ENCODE data around the gene HEPACAM2.

HEPACAM2 gene

GRCh38 chr7:93202594-93203250 lies 23.5 kb downstream of the HEPACAM2 start:
- no peak for DNase-seq

- DNase-seq: no peak
Measured at GRCh38 chr7:93198472-93198871, 27.8 kb downstream of the HEPACAM2 start.

DNA sequence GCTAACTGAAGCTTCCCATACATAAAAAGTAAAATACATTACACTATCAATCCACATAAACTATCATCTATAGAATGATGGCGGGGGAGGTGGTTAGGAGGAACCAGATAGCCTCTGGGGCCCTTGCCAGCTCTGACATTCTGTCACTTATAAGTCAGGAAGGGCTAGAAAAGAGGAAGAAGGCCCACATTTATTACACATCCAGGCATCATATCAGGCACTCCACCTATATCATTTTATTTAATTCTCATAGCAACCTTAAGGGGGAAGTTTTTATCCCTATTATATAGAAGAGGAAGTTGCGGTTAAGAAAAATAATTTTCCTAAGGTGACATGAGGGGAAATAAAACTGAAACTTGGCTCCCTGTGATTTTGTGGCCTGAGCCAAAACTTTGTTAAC lies 29.9 kb downstream of the HEPACAM2 start:
- no peak for DNase-seq

DNA sequence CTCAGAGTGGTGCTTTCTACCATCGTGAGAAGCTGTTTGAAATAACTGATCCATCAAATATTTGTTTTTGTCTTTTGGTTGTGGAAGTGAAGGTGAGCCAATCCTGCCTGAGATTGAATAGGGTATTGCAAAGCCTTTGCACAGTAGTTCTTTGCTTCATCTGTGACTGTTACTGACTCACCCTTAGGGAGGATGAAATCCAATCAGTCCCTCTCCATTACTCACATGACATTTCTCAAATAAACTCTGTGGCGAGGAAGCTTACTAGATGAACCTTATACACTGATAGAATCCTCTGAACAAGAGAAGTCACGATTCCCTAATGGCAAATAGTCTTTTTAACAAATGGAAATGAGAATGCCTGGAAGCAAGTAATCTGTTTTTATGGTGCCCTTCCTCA lies 31.9 kb downstream of the HEPACAM2 start:
- no peak for DNase-seq

- DNase-seq: no peak
Measured at GRCh38 chr7:93188870-93189634, 37.2 kb downstream of the HEPACAM2 start.

- DNase-seq: no peak
Measured at GRCh38 chr7:93185303-93186027, 40.8 kb downstream of the HEPACAM2 start.

- no peak for DNase-seq
Measured at GRCh38 chr7:93179173-93179572, 47.1 kb downstream of the HEPACAM2 start.

GRCh38 chr7:93178213-93178612 lies 48.1 kb downstream of the HEPACAM2 start:
- DNase-seq: peak; percentile 58 to 59

GRCh38 chr7:93176992-93177580 lies 49.2 kb downstream of the HEPACAM2 start:
- no peak for DNase-seq

- DNase-seq: no peak
Measured at GRCh38 chr7:93175219-93175618, 51.0 kb downstream of the HEPACAM2 start.

- no peak for DNase-seq
Measured at GRCh38 chr7:93172683-93173082, 53.6 kb downstream of the HEPACAM2 start.

DNA sequence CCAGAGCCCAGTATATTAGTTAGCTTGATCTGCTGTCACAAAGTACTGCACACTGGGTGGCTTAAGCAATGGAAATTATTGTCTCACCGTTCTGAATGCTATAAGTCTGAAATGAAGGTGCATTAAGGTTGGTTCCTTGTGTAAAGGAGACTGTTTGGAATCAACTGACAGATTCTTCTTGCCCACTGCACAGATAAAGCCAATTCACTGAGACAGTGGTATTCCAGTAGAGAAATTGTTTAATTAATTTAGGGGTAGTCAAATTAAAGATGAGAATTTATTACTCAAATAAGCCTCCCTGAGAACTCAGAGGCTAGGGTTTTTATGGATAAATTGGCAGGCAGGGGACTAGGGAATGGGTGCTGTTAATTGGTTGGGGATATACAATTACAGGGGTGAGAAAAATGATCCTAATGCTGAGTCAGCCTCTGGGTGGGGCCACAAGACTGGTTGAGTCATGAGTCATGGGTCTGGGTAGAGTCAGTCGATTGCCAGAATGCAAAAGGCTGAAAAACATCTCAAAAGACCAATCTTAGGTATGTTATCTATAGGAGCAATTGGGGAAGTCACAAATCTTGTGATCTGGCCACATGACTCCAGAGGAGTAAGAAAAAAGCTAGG lies 54.6 kb downstream of the HEPACAM2 start:
- no peak for DNase-seq

GRCh38 chr7:93165447-93165846 lies 60.8 kb downstream of the HEPACAM2 start:
- DNase-seq: no peak

GRCh38 chr7:93164766-93165165 lies 61.5 kb downstream of the HEPACAM2 start:
- no peak for DNase-seq

DNA sequence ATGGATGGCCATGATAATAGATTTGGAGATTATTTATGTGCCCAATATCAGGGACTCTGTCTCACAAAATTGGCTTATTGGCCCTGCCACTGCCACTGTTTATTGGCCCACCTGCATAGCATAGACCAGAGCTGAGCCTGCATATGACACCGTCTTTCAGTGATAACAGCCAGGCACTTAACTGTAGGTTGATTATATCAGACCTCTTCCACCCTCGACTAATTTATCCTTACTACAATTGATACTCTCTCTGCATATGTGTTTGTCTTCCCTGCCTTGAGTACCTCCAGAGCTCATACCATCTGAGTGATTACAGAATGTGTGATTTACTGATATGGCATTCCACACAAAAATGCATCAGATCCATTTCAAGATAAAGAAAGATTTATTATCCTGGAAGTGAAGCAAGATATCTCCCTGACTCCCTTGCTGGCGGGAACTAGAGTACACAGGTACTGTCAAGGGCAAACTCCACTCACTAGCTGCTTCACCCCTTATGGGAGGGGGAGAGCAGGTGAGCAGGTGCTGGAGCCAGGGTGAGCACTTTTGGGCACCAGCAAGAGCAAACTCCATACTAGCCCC lies 65.0 kb downstream of the HEPACAM2 start:
- DNase-seq: no peak

DNA sequence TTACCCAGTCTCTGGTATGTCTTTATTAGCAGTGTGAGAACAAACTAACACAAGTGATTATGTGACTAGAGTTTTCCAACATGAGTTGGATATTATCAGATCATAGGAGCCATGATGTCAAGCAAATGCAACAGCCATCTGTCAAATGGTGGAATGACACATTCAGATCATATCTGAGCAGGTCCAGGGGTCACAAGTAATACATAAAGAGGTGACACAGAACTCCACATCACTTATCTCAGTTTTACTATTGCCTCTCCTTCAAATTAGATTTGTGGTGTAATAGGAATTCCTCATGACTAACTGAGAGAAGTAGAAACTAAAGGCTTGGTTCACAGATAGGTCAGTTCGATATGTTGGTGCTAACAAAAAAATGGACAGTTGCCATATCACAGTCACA lies 65.9 kb downstream of the HEPACAM2 start:
- DNase-seq: no peak

- DNase-seq: no peak
Measured at GRCh38 chr7:93159490-93159889, 66.8 kb downstream of the HEPACAM2 start.

DNA sequence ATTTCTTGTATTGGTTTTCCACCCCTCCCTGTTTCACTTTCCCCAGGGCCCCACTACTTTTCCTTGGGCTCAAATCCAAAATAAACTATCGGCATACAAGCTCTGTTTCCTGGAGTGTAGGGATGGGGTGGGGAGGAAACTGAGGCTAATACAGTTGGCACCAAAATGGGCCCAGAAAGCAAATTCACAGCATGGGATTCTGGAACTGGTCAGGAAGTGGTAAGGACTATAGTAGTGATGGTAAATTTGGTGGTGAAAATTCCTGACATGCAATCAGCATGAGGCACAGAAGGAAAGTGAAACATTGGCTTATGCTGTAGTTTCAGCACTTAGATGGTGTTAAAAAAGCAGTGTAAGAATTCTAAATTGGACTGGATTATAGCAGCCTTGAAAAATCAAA lies 69.4 kb downstream of the HEPACAM2 start:
- DNase-seq: no peak

- no peak for DNase-seq
Measured at GRCh38 chr7:93150200-93150835, 76.0 kb downstream of the HEPACAM2 start.

GRCh38 chr7:93148727-93149126 lies 77.5 kb downstream of the HEPACAM2 start:
- no peak for DNase-seq

- DNase-seq: no peak
Measured at GRCh38 chr7:93148144-93148543, 78.1 kb downstream of the HEPACAM2 start, which contains the start of gene SAMD9L. TSS of gene SAMD9L (minus strand) at chr7:93148385. CDS start at chr7:93135971, 12,414 bp downstream.

DNA sequence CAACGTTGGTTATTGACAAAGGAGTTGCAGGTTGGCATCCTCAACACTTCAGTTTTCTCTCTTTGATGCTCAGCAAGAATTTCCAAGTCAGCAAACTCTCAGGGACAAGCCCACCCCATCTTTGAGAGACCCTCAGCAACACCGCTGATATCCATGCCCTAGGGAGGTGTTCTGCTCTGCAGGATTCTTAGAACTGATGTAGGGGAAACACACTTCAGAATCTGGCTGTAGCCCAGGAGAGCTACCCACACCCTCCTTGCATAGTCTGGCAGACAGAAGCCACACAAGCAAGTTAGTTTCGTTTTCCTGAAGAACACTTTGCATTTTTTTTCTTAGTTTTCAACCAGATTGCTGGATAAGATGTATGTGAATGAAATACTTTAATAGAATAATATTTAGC lies 78.9 kb downstream of the HEPACAM2 start:
- no peak for DNase-seq

All from NCI-H526 (cell line).